ENCODE results near the gene CKMT1B.
"Not testable (repeated sequence)": the region's sequence is repeated elsewhere in the genome, so short reads cannot be mapped to it uniquely, and the experiment has no call there.

The CKMT1B gene

DNA sequence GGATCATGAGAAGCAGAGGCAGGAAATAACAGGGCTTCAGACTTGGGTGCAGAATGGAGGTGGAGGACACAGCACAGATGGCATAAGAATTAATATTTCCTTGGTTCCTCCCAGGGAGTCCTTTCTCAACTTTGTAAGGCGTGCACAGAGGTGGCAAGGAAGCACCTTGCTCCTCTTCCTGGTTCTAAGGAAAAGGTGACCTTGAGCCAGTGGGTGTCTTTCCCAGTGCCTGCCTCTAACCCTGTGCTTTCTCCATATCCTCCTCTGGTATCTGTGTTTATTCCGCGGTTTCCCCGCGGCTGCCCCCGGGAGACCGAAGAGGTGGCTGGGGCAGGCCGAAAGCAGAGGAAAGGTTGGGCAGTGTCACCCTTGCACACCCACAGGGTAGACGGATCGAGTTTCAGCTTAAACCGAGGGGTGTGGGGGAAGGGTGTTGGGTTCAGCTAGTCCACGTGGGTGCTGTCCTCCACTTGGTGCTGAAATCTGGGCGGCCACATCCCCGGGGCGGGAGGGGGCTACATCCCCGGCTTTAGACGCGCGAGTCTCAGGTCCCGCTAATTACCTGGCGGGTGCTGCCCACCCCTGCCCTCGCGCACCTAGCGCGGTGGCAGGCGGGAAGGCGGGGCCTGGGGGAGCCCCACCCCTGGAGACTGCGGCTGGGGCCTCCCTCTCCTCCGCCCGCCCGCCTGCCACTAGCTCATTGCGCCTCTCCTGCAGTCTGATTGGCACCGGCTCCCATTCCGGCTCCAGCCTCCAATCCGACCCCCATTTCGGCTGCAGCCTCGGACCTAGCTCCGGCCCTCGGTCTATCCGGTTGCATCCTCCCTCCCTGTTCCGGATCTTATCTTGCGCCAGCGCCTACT lies at the start of gene CKMT1B:
TSS of gene CKMT1B (plus strand) at position 700 of the 863 bp plus-strand sequence. CDS start 192 bp downstream, outside the sequence.
- DNase-seq, result not testable (repeated sequence)

- no peak for DNase-seq
Measured at GRCh38 chr15:43544266-43544665, 49.6 kb upstream of the CKMT1B start.

DNA sequence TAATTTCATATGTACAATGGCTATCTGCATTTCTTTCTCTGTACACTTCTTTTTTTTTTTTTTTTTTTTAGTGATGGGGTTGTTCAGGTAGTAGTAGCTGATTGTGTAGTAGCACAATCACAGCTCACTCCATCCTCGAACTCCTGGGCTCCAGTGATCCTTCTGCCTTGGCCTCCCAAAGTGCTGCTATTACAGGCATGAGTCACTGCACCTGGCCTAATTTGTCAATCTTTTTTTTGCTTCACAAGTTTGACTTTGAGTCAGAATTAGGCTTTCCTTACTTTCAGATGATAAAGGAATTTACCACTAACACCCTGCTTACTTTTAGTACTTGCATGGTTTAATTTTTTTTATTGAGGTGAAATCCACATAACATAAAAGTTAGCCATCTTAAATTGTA lies 48.4 kb upstream of the CKMT1B start:
- DNase-seq, result no peak

DNA sequence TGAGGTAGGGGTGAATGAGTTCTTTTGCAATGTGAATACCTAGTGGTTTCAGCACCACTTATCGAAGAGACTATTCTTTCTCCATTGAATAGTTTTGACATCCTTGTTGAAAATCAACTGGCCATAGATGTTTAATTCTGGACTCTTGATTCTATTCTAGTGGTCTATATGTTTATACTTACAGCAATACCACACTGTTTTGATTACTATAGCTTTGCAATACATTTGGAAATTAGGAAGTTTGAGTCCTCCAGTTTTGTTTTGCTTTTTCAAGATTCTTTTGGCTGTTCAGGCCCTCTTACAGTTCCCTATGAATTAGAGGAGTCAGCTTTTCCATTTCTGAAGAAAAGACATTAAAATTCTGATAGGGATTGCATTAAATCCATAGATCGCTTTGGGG lies 46.3 kb upstream of the CKMT1B start:
- DNase-seq, result no peak

DNA sequence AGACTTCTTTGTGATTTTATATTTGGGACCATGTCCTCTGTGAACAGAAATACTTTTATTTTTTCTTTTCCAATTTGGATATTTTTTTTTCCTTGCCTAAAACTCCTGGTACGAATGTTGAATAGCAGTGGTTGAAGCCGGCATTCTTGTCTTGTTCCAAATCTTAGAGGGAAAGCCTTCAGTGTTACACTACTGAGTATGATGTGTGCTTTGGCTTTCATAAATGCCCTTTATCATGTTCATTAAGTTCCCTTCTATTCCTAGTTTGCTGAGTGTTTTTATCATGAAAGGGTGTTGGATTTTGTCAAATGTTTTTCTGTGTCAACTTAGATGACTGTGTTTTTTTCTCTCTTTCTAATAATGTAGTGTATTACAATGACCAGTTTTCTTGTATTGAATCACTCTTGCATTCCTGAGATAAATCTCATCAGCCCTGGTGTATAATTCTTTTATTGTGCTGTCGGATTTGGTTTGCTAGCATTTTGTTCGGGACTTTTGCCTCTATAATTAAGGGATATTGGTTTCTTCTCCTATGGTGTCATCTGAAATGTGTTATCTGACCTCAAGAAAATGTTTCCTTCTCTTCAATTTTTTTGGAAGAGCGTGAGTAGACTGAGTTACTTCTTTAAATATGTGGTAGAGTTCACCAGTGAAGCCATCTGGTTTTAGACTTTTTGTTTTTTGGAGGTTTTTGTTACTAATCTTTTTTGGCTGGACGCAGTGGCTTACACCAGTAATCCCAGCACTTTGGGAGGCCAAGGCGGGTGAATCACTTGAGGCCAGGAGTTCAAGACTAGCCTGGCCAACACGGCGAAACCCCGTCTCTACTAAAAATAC lies 43.1 kb upstream of the CKMT1B start:
- no peak for DNase-seq

GRCh38 chr15:43552256-43552655 lies 41.6 kb upstream of the CKMT1B start:
- DNase-seq, result no peak

DNA sequence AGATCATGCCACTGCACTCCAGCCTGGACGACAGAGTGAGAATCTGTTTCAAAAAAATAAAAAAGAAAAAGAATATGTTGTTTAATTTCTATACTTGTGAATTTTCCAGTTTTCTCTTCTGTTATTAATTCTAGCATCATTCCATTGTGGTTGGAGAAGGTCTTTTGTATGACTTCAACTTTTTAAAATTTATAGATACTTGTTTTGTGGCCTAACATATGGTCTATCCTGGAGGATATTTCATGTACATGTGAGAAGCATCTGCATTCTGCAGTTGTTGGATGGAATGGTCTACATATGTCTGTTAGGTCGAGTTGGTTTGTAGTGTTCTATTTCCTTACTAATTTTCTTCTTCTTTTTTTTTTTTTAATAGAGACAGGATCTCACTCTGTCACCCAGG lies 40.8 kb upstream of the CKMT1B start:
- DNase-seq, result no peak

DNA sequence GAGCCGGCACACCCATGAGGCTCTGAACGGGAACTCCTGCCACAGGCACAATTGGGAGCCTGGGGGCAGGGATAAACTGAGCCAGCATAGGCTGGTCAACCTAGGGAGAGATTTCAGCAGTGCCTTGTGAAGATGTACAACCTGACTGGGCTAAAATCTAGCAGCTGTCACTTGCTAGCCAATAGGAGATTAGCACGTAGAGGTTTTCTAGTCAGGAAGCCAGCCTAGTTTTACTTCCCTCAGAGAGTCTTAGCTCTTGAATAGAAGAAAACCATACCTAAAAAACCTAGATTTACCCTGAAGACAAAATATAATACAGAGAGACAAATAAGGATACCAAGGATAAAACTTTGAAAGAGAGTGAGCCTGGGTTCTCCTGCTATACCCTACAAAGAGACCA lies 31.1 kb upstream of the CKMT1B start:
- not testable (repeated sequence) for DNase-seq

- not testable (repeated sequence) for DNase-seq
Measured at GRCh38 chr15:43563793-43564192, 30.0 kb upstream of the CKMT1B start.

DNA sequence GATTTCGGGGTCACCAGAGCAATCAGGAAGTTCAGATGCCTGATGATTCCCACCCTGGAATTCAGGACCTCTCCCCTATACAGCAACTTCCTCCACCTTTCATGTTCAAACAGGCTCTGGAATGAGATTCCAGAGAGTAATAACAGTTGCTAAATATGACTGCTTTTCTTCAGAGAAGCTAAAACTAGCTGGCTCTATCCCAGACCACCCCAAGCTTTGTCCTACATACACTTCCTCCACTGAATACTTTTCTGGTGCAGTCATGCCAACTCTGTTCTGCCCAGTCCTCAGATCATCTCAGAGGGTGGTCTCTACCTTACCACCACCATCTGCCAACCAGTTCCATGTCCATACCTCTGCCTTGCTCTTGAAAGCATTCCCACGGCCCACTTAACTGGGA lies 27.2 kb upstream of the CKMT1B start:
- not testable (repeated sequence) for DNase-seq

- not testable (repeated sequence) for DNase-seq
Measured at GRCh38 chr15:43574607-43575006, 19.2 kb upstream of the CKMT1B start.

DNA sequence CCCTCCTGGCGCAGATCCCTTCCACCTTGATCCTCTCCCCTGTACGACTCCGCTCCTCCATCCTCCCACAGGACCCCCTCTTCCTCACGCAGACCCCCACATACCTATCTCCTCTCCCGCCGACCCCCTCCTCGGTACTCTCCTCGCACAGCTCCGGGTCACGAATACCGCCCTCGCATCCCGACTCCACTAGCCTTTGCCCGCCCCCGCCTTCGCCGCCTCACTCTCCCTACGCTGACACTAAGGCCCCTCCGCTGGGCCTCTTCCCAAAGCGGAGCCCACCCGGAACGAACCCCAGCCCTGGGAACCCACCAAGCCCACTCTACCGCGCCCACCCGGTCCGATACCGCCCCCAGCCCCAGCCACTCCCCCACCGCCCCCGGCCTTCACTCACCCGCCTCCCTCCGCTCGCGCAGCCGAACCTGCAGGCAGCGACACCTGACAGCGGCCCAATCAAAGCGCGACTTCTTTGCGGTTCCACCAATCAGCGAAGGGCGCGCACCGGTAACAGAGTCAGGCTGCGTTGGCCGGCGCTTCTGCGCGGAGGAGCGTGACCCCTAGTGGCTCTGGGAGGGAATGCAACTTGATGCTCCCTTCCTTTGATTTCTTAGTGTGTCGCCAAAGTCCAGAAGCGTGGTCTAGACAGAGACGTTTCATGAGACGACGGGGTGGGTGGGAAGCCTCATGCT lies 3.9 kb upstream of the CKMT1B start, which contains the start of gene PPIP5K1:
TSS of gene PPIP5K1 (minus strand) at position 431 of the 689 bp plus-strand sequence. CDS start 5,704 bp downstream, outside the sequence.
- not testable (repeated sequence) for DNase-seq

DNA sequence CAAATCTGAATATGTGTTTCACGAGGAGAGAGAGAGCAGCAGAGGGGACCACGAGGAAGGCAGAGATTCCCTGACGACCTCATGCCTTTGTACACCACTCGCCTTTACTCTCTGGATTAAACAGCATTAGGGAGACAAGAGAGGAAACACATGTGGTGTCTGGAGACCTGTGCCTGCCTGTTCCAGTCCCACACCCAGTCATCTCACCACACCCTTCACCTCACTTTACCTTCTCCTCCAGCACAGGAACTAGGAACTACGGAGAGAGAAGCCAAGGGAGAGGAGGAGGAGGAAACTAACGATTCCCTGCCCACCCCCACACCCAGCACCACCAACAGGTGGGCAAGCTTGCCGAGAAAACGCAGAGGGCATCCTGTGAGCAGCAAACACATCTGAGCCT lies 986 bp upstream of the CKMT1B start:
- DNase-seq, result not testable (repeated sequence)

GRCh38 chr15:43599131-43599530 lies 5.3 kb downstream of the CKMT1B start:
- not testable (repeated sequence) for DNase-seq

DNA sequence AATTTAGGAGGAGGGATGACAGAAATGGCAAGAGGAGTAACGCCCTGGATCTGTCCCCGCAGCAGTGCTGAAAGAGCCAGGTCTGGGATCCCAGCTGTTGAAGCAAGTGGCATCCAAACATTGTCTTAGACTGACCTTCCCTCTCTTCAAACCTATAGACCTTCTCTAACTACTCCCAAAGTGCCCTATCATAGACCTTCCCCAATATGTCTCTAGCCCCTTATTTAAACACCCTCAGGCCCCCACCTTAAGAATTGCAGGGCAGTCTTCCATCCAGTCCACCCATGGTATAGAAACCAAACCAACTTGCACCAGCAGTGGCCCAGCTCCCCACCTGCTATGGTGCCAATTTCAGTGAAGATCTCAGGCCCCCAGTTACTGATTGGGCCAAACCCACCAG lies 6.4 kb downstream of the CKMT1B start:
- DNase-seq, result not testable (repeated sequence)

- DNase-seq, result not testable (repeated sequence)
Measured at GRCh38 chr15:43602233-43602632, 8.4 kb downstream of the CKMT1B start.

DNA sequence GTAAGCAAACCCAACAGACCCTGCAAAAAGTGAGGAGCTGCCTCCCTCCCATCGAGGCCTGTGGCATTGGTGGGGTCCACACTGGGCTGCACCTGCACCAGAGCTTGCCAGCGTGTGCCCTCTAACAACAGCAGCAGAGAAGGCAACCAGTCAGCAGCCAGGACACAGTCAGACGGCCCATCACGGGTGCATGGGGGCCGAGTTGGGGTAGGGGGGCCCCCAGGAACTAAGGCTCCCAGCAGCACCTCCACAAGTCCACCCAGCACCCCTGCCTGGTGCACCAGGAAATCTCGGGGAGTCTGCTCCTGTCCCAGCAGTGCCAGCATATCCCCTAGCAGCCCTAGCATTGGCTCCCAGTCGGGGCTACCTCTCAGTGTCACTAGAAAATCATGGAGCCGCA lies 23.9 kb downstream of the CKMT1B start:
- DNase-seq, result not testable (repeated sequence)

GRCh38 chr15:43618700-43619099 lies 24.9 kb downstream of the CKMT1B start, which contains the start of gene STRC:
TSS of gene STRC (minus strand) at chr15:43618800. CDS start at chr15:43618722, 78 bp downstream.
- DNase-seq, result not testable (repeated sequence)

DNA sequence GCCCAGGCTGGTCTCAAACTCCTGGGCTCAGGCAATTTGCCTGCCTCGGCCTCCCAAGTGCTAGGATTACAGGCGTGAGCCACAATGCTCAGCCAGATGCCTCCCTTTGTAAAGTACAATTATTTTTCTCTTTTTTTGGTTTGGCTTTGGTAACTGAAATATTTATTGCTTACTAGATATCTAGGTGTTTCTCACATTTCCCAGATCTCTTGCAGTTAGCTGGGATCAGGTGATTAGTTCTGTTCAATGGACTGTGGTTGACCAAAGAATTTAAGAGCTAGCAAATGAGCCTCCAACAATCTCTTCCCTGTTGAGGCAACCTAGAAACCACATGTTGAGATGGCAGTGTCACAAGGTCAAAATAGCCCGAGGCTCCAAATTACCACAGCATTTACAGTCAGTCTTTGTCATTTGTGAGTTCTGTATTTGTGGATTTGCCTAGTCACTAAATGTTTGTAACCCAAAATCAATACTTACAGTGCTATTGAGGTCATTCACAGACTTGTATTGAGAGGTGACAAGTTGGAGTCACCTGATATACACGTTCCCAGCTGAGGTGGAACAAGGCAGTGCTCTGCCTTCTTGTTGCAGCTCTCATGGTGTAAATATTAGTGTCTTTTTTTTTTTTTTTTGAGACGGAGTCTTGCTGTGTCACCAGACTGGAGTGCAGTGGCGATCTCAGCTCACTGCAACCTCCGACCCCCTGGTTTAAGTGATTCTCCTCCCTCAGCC lies 28.4 kb downstream of the CKMT1B start:
- DNase-seq, result not testable (repeated sequence)

DNA sequence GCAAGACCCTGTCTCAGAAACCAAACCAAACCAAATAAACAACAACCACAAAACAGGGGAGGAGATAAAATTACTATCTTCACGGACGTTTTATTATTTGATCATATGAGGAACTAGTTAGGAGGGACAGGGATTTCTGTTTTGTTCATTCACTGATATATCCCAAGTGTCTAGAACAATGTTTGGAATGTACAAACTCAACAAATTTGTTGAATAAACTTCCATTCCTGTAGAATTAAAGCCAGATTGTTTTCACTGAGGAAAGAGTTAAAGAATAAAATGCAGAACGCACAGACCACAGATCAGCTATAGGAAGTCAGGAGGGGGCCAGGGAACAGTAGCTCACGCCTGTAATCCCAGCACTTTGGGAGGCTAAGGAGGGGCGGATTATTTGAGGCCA lies 31.3 kb downstream of the CKMT1B start:
- DNase-seq, result no peak

DNA sequence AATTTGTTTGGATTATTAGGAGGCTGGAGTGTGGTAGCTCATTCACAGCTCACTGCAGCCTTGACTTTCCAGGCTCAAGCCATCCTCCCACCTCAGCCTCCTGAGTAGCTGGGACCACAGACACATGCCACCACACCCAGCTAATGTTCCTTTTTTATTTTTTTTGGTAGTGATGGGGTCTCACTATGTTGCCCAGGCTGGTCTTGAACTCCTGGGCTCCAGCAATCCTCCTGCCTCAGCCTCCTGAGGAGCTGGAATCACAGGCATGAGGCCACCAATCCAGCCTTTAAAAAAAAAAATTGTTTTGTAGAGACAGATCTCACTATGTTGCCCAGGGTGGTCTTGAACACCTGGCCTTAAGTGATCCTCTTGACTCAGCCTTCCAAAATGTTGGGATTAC lies 33.1 kb downstream of the CKMT1B start:
- not testable (repeated sequence) for DNase-seq
